Skeletal muscle tissue (tissue), 4 donors: ENCODE results near the gene DPY19L2. TPM values are rescaled to one million over a fixed set of nuclear protein-coding genes. Genes with fewer than 3 reads are reported as not detected.
"Not testable (repeated sequence)": the region's sequence is repeated elsewhere in the genome, so short reads cannot be mapped to it uniquely, and the experiment has no call there.

Source experiments
- H3K27ac ChIP-seq: one replicate; pipeline ENCODE4 v1.7.0; 2013; ENCODE audit warnings: mild to moderate bottlenecking, low read depth, low read length, inconsistent platforms
- H3K27me3 ChIP-seq, 3 donors: one replicate each; pipeline ENCODE4 v1.7.0; 2013; ENCODE audit warnings: low read length in 3 of 3; ENCODE audit not compliant: control insufficient read depth in 3 of 3, insufficient read depth in 3 of 3
- H3K36me3 ChIP-seq, 3 donors: one replicate each; pipeline ENCODE4 v1.7.0; 2013; ENCODE audit warnings: low read length in 3 of 3; ENCODE audit not compliant: control insufficient read depth in 3 of 3, insufficient read depth in 3 of 3
- H3K4me1 ChIP-seq, 3 donors: one replicate each; pipeline ENCODE4 v1.7.0; 2013; ENCODE audit warnings: low read length in 3 of 3, mild to moderate bottlenecking in 3 of 3; ENCODE audit not compliant: control insufficient read depth in 3 of 3, insufficient read depth in 3 of 3
- H3K4me3 ChIP-seq, 3 donors: one replicate each; pipeline ENCODE4 v1.7.0; 2013; ENCODE audit warnings: low read length in 3 of 3
- H3K9ac ChIP-seq, 3 donors: one replicate each; pipeline ENCODE4 v1.7.0; 2013; ENCODE audit warnings: low read length in 3 of 3, mild to moderate bottlenecking in 3 of 3, moderate library complexity in 2 of 3, low read depth in 1 of 3
- H3K9me3 ChIP-seq, 3 donors: one replicate each; pipeline ENCODE4 v1.7.0; 2013; ENCODE audit warnings: low read length in 3 of 3; ENCODE audit not compliant: control insufficient read depth in 3 of 3
- total RNA-seq: library from RNA; depleted of rRNA; stranded (reverse); fragments of >200 nt; gene quantifications from one replicate; pipeline ENCODE4 v1.2.3, GENCODE V29; 2014
- donor health status: Osteomylitis.

The DPY19L2 gene
- total RNA-seq, 1 donor from 2014 or later = 12.5 TPM

GRCh38 chr12:63668800-63669365 is 590 bp upstream of the DPY19L2 start:
- peak overlapping the region; percentile 38 to 76 (median 43) for H3K9ac ChIP-seq
- not testable (repeated sequence) for H3K36me3 ChIP-seq, H3K27ac ChIP-seq

GRCh38 chr12:63663005-63663404 is 5.3 kb downstream of the DPY19L2 start:
- not testable (repeated sequence) for H3K36me3 ChIP-seq

More at GRCh38 chr12:63668800-63669365, 590 bp upstream of the DPY19L2 start:
- H3K4me1 ChIP-seq, H3K27me3 ChIP-seq, H3K9me3 ChIP-seq: not testable (repeated sequence)
- H3K4me3 ChIP-seq = peak overlapping the region; percentile 65 to 77 (median 76)

GRCh38 chr12:63658501-63658900 is 9.8 kb downstream of the DPY19L2 start:
- H3K9me3 ChIP-seq = not testable (repeated sequence)

More at GRCh38 chr12:63663005-63663404, 5.3 kb downstream of the DPY19L2 start:
- not testable (repeated sequence) for H3K9me3 ChIP-seq, H3K27me3 ChIP-seq, H3K4me1 ChIP-seq, H3K9ac ChIP-seq, H3K4me3 ChIP-seq, H3K27ac ChIP-seq

GRCh38 chr12:63656407-63656806 is 11.9 kb downstream of the DPY19L2 start:
- H3K4me3 ChIP-seq, H3K4me1 ChIP-seq, H3K9me3 ChIP-seq, H3K36me3 ChIP-seq, H3K9ac ChIP-seq, H3K27me3 ChIP-seq, H3K27ac ChIP-seq: not testable (repeated sequence)

More at GRCh38 chr12:63658501-63658900, 9.8 kb downstream of the DPY19L2 start:
- H3K36me3 ChIP-seq, H3K4me1 ChIP-seq, H3K27me3 ChIP-seq, H3K27ac ChIP-seq, H3K4me3 ChIP-seq, H3K9ac ChIP-seq: not testable (repeated sequence)

- not testable (repeated sequence) for H3K36me3 ChIP-seq, H3K4me3 ChIP-seq, H3K27me3 ChIP-seq, H3K27ac ChIP-seq, H3K9me3 ChIP-seq, H3K4me1 ChIP-seq, H3K9ac ChIP-seq
Observed at GRCh38 chr12:63655543-63656257, 12.6 kb downstream of the DPY19L2 start.

GRCh38 chr12:63654481-63654880 is 13.8 kb downstream of the DPY19L2 start:
- H3K27ac ChIP-seq, H3K27me3 ChIP-seq, H3K4me1 ChIP-seq, H3K4me3 ChIP-seq, H3K36me3 ChIP-seq, H3K9me3 ChIP-seq, H3K9ac ChIP-seq: not testable (repeated sequence)

GRCh38 chr12:63649517-63649916 is 18.8 kb downstream of the DPY19L2 start:
- not testable (repeated sequence) for H3K27me3 ChIP-seq, H3K27ac ChIP-seq, H3K9ac ChIP-seq, H3K4me1 ChIP-seq, H3K36me3 ChIP-seq, H3K9me3 ChIP-seq, H3K4me3 ChIP-seq

GRCh38 chr12:63643381-63644140 is 24.7 kb downstream of the DPY19L2 start:
- H3K9me3 ChIP-seq, H3K9ac ChIP-seq, H3K36me3 ChIP-seq, H3K27ac ChIP-seq, H3K27me3 ChIP-seq, H3K4me1 ChIP-seq, H3K4me3 ChIP-seq: not testable (repeated sequence)

- H3K27ac ChIP-seq = not testable (repeated sequence)
Observed at GRCh38 chr12:63624258-63624657, 44.0 kb downstream of the DPY19L2 start.

GRCh38 chr12:63615544-63615943 is 52.7 kb downstream of the DPY19L2 start:
- not testable (repeated sequence) for H3K27ac ChIP-seq, H3K36me3 ChIP-seq, H3K9me3 ChIP-seq, H3K4me3 ChIP-seq, H3K4me1 ChIP-seq, H3K9ac ChIP-seq, H3K27me3 ChIP-seq

More at GRCh38 chr12:63624258-63624657, 44.0 kb downstream of the DPY19L2 start:
- not testable (repeated sequence) for H3K4me1 ChIP-seq, H3K36me3 ChIP-seq, H3K4me3 ChIP-seq, H3K9ac ChIP-seq, H3K9me3 ChIP-seq, H3K27me3 ChIP-seq
